HG03520 (cell line): ENCODE results near the gene SPATS1.
"Not testable (repeated sequence)": the region's sequence is repeated elsewhere in the genome, so short reads cannot be mapped to it uniquely, and the experiment has no call there.

Experiments used
- ATAC-seq: cut with Tn5 transposase; IDR thresholded peaks from one replicate; pipeline ENCODE4 v1.9.1; 2021; ENCODE audit warnings: mild to moderate bottlenecking, moderate library complexity; ENCODE audit not compliant: unreplicated experiment

The SPATS1 gene

DNA sequence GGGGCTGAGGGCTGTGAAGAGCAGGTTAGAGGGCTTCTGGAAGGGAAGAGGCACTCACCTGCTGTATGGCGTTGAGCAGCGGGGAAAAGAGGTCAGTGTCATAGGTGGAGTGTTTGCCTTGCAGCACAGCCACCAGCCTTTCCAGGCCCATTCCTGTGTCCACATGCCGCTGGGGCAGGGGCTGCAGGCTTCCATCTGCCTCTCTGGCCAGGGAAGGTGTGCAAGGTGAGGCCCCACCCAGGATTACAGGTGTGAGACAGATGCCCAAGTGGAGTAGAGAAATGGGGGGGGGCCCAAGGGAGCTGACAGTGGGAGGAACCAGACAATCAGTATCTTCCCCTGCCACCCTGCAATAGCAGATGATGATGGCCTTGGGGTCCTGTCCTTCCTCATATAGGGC, 32.2 kb upstream of the SPATS1 start:
- ATAC-seq, result no peak

GRCh38 chr6:44311304-44311703, 31.1 kb upstream of the SPATS1 start:
- ATAC-seq, result no peak

DNA sequence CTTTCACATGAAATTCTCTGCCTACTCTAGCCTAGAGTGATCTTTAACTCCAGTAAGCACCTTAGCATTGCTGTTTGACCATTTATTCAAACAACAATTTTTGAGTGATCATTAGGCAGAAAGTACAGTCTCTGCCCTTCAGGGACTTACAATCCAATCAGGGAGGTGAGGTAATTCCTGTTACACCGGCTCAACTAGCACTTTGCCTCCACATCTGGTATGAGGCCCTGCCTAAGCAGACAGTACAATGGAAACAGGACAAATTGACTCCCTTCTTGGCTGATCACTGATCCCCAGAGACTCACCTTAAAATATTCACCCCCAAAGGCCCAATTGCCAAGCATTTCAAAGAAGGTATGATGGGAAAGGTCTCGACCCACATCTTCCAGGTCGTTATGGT, 30.7 kb upstream of the SPATS1 start:
- ATAC-seq, result no peak

DNA sequence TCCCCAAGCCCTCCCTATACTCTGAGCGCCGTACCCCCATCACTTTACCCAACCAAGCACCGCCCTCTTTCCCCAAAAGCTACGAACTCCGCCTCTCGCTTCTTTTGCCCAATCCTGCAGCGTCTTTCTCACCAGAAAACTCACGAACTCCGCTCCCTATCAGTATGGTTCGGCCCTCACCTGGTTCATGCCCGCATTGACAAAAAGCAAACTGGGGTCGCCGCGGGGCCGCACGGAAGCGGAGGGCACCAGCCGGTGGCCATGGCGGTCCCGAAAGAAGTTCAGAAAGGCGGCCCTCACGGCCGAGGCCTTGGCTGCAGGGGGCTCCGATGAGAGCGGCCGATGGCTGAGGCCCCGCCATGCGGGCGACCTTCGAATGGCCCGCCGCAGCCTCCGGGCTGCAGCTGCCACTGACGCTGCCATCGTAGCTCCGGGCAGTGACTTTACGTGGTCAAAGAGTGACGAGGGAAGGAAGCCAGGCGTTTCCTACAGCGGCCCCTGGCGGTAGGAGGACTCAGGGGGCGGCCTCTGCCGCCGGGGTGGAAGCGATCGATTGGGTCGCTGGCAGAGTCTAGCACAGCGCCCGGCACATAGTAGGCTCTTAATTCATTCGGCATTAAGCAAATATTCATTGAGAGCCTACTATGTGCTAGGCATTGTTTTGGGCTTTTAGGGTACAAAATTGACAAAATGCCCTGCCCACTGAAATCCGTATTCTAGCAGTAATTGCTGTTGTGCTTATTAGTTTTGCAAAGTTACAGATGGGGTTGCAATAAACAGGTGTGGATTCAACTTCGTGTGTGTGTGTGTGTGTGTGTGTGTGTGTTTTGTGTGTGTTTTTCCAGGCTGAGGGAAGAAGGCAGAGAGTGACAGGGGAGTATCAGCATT, 29.3 kb upstream of the SPATS1 start, which contains the start of gene AARS2:
AARS2 (minus strand) TSS at position 447 of the 888 bp plus-strand sequence; CDS start at position 423, 24 bp downstream.
- ATAC-seq, result peak; percentile 66

DNA sequence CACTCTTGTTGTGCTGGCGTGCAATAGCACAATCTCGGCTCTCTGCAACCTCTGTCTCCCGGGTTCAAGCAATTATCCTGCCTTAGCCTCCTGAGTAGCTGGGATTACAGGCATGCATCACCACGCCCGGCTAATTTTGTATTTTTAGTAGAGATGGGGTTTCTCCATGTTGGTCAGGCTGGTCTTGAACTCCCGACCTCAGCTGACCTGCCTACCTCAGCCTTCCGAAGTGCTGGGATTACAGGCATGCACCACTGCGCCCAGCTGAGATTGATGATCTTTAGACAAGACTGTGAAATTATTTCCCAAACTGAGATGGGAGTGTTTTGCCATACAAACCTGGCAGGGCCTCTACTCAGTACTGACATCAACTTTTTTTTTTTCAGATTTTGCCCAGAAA, 27.8 kb upstream of the SPATS1 start:
- ATAC-seq, result not testable (repeated sequence)

GRCh38 chr6:44315516-44315915, 26.9 kb upstream of the SPATS1 start:
- ATAC-seq, result no peak

DNA sequence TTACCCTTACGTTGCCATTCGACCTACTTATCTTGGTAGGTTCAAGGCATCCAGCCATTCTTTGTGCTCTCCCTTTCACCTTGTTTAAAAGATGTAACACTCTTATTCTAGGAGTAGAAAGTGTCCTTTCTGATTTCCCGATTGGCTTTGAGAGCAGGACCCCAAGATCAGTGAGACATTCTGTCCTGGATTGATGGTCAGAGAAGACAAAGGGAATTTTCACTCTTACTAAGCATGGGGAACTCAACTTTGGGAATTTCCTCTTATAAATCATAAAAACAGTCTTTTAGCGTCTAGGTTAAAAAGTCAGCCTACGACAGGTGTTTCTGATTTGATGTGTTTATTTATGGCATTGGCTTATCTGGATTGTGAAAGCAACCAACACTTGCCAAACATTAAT, 26.5 kb upstream of the SPATS1 start:
- no peak for ATAC-seq

DNA sequence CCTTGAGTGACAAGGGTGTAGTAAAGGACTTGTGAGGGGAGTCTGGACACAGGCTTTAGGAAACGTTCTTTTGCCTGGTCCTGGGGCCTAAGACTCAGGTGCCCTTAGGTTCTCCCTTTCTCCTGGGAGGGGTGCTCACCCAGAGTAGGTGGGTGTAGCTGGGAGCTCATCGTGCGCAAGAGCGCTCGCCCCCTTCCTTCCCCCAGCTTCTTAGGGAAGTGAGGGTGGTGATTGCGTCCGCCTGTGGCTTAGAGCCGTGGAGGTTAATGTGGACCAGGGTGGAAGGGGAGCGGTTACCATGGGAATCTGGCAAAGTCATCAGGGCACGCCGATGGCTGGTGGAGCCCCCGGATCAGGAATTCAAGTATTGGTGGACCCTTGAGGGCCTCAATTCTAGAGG, 26.0 kb upstream of the SPATS1 start:
- no peak for ATAC-seq

DNA sequence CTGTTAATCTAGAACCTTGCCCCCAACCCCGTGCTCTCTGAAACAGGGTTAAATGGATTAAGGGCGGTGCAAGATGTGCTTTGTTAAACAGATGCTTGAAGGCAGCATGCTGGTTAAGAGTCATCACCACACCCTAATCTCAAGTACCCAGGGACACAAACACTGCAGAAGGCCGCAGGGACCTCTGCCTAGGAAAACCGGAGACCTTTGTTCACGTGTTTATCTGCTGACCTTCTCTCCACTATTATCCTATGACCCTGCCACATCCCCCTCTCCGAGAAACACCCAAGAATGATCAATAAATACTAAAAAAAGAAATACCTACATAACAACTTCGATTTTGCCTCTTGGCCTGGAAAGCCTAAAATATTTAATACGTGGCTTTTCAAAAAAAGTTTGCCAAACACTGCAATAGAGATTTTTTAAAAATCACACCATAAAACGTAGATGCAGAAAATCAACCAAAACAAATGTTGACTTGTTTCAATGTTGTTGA, 25.3 kb upstream of the SPATS1 start:
- ATAC-seq, result not testable (repeated sequence)

DNA sequence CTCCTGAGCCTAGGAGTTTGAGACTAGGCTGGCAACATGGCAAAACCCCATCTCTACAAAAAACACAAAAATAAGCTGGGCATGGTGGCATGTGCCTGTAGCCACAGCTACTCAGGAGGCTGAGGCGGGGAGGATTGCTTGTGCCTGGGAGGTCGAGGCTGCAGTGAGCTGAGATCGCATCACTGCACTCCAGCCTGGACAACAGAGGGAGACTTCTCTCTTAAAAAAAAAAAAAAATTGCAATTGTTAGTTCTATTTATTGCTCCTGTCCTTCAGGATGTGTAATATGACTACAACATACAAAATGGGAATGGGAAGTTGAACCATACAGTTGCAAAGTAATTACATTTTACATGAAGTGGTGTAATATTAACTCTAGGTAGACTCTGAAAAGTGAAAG, 21.2 kb upstream of the SPATS1 start:
- ATAC-seq, result no peak

GRCh38 chr6:44327096-44327495, 15.4 kb upstream of the SPATS1 start:
- no peak for ATAC-seq

- ATAC-seq, result no peak
Measured at GRCh38 chr6:44327760-44328159, 14.7 kb upstream of the SPATS1 start.

- ATAC-seq, result not testable (repeated sequence)
Measured at GRCh38 chr6:44328203-44328602, 14.2 kb upstream of the SPATS1 start.

- no peak for ATAC-seq
Measured at GRCh38 chr6:44329858-44330257, 12.6 kb upstream of the SPATS1 start.

GRCh38 chr6:44332585-44332984, 9.9 kb upstream of the SPATS1 start:
- no peak for ATAC-seq

- ATAC-seq, result no peak
Measured at GRCh38 chr6:44333273-44333919, 9.1 kb upstream of the SPATS1 start.

DNA sequence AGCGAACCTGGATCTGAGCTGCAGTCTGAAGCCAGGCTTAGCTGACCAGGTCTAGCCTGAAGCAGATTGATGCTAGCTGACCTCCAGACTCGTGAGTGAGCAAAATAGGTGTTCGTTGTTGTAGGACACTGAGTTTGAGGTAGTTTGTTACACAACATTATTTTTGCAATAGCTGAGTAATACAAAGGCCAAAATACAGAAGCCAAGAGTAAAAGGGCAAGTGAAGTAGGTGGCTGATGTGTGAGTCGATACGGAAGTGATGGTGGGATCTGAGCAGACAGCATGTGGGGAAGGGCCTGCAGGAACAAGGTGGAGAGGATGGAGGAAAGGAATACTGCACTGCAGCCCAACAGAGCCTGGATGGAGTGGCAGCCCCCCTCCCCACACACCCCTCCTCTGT, 8.5 kb upstream of the SPATS1 start:
- ATAC-seq, result no peak

DNA sequence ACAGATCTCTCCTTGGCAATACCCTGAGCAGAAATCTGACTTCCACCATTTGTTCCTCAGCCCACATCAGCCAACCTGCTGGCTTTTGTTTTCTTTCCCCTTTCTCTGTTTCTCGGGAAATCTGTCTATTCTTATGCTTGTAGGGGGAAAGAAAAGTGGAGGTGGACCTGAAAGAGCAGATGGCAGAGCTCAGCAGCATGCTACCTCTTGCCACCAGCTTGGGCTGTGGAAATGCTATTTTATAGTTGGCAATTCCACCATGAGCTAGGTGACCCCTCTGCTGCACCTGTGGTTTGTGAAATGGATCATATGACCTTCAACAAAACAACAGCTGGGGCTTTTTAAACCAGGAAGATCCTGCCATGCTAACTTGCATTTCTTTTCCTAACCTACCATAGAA, 6.8 kb upstream of the SPATS1 start:
- no peak for ATAC-seq

- ATAC-seq, result no peak
Measured at GRCh38 chr6:44338228-44339122, 4.0 kb upstream of the SPATS1 start.

GRCh38 chr6:44339301-44339700, 3.1 kb upstream of the SPATS1 start:
- no peak for ATAC-seq
